H9 (cell line): ENCODE results near the gene RAD51D. TPM values are rescaled to one million over a fixed set of nuclear protein-coding genes. Genes with fewer than 3 reads are reported as not detected.

Source experiments
- DNase-seq: peaks from one replicate; pipeline ENCODE4 v3.0.0-alpha.2; 2017
- H2AFZ ChIP-seq: one replicate; pipeline ENCODE4 v1.6.1; 2013; ENCODE audit warnings: mild to moderate bottlenecking, low read length, control low read depth, moderate library complexity
- H2AK5ac ChIP-seq: 2 replicates; pipeline ENCODE4 v1.6.1; 2013; ENCODE audit warnings: low read length, control low read depth, mixed read lengths; ENCODE audit not compliant: insufficient read length
- H2BK120ac ChIP-seq: one replicate; pipeline ENCODE4 v1.6.1; 2013; ENCODE audit warnings: low read depth, mild to moderate bottlenecking, low read length, control low read depth, inconsistent platforms; ENCODE audit not compliant: poor library complexity, severe bottlenecking
- H2BK12ac ChIP-seq: 2 replicates; pipeline ENCODE4 v1.6.1; 2013; ENCODE audit warnings: low read length, control low read depth, mixed read lengths, low read depth; ENCODE audit not compliant: insufficient read length
- H2BK15ac ChIP-seq: 2 replicates; pipeline ENCODE4 v1.6.1; 2013; ENCODE audit warnings: low read depth, low read length, control low read depth
- H2BK20ac ChIP-seq: one replicate; pipeline ENCODE4 v1.6.1; 2013; ENCODE audit warnings: low read depth, mild to moderate bottlenecking, low read length, control low read depth, inconsistent platforms; ENCODE audit not compliant: poor library complexity, severe bottlenecking
- H2BK5ac ChIP-seq: 2 replicates; pipeline ENCODE4 v1.6.1; 2013; ENCODE audit warnings: low read length, control low read depth, mixed read lengths; ENCODE audit not compliant: insufficient read length
- H3K14ac ChIP-seq: 2 replicates; pipeline ENCODE4 v1.6.1; 2013; ENCODE audit warnings: low read length, control low read depth; ENCODE audit not compliant: insufficient read depth
- H3K18ac ChIP-seq: 2 replicates; pipeline ENCODE4 v1.6.1; 2013; ENCODE audit warnings: low read depth, mild to moderate bottlenecking, mixed read lengths, low read length, control low read depth; ENCODE audit not compliant: insufficient read length
- H3K23ac ChIP-seq: 2 replicates; pipeline ENCODE4 v1.6.1; 2013; ENCODE audit warnings: low read length, control low read depth, mixed read lengths, low read depth; ENCODE audit not compliant: insufficient read length
- H3K23me2 ChIP-seq: 2 replicates; pipeline ENCODE4 v1.6.1; 2013; ENCODE audit warnings: low read depth, mild to moderate bottlenecking, mixed read lengths, low read length, control low read depth; ENCODE audit not compliant: insufficient read length, poor library complexity, severe bottlenecking
- H3K27ac ChIP-seq: 2 replicates; pipeline ENCODE4 v1.5.1; 2013; ENCODE audit warnings: low read length, control low read depth, mixed read lengths, low read depth; ENCODE audit not compliant: insufficient read length
- H3K27me3 ChIP-seq: 2 replicates; pipeline ENCODE4 v1.6.1; 2013; ENCODE audit warnings: low read length, control low read depth, inconsistent platforms; ENCODE audit not compliant: insufficient read depth
- H3K4ac ChIP-seq: 2 replicates; pipeline ENCODE4 v1.6.1; 2013; ENCODE audit warnings: low read depth, mild to moderate bottlenecking, control low read depth, inconsistent platforms, low read length, moderate library complexity
- H3K4me1 ChIP-seq: 2 replicates; pipeline ENCODE4 v1.6.1; 2013; ENCODE audit warnings: low read length, control low read depth, inconsistent platforms; ENCODE audit not compliant: insufficient read depth
- H3K4me2 ChIP-seq: 2 replicates; pipeline ENCODE4 v1.6.1; 2013; ENCODE audit warnings: low read length, control low read depth, mixed read lengths; ENCODE audit not compliant: insufficient read length, insufficient read depth
- H3K56ac ChIP-seq: 2 replicates; pipeline ENCODE4 v1.6.1; 2013; ENCODE audit warnings: low read depth, mild to moderate bottlenecking, mixed read lengths, low read length, control low read depth; ENCODE audit not compliant: insufficient read length
- H3K79me1 ChIP-seq: 2 replicates; pipeline ENCODE4 v1.6.1; 2013; ENCODE audit warnings: low read depth, mild to moderate bottlenecking, moderate library complexity, low read length, control low read depth, inconsistent platforms; ENCODE audit not compliant: insufficient read depth, poor library complexity, severe bottlenecking
- H3K79me2 ChIP-seq: 2 replicates; pipeline ENCODE4 v1.6.1; 2013; ENCODE audit warnings: low read length, control low read depth, inconsistent platforms; ENCODE audit not compliant: insufficient read depth
- H3K9ac ChIP-seq: 2 replicates; pipeline ENCODE4 v1.6.1; 2013; ENCODE audit warnings: low read length, control low read depth, mixed read lengths; ENCODE audit not compliant: insufficient read length; ENCODE audit errors: extremely low read depth
- H3K9me3 ChIP-seq: one replicate; pipeline ENCODE4 v1.6.1; 2013; ENCODE audit warnings: low read depth, low read length, inconsistent platforms; ENCODE audit not compliant: control insufficient read depth
- H3T11ph ChIP-seq: one replicate; pipeline ENCODE4 v1.6.1; 2013; ENCODE audit warnings: mild to moderate bottlenecking, low read length, control low read depth, inconsistent platforms
- H4K20me1 ChIP-seq: one replicate; pipeline ENCODE4 v1.6.1; 2013; ENCODE audit not compliant: control insufficient read depth, insufficient read length, insufficient read depth
- H4K5ac ChIP-seq: 2 replicates; pipeline ENCODE4 v1.6.1; 2013; ENCODE audit warnings: low read depth, mild to moderate bottlenecking, mixed read lengths, low read length, control low read depth; ENCODE audit not compliant: insufficient read length
- H4K8ac ChIP-seq: replicated peaks from 2 replicates; pipeline ENCODE4 v1.6.1; 2013; ENCODE audit warnings: low read length, control low read depth, mixed read lengths, low read depth; ENCODE audit not compliant: insufficient read length
- H4K91ac ChIP-seq: 2 replicates; pipeline ENCODE4 v1.6.1; 2013; ENCODE audit warnings: low read depth, mild to moderate bottlenecking, moderate library complexity, mixed read lengths, low read length, control low read depth; ENCODE audit not compliant: insufficient read length
- H3K27ac Mint-ChIP-seq, 3 experiments: 2 replicates in 2 of 3; 3 replicates in 1 of 3; pipeline ENCODE4 v1.8.0; 2020 to 2021; ENCODE audit warnings: mixed read lengths in 3 of 3, mild to moderate bottlenecking in 1 of 3, moderate library complexity in 1 of 3
- H3K27me3 Mint-ChIP-seq: 2 replicates; pipeline ENCODE4 v1.8.0; 2021; ENCODE audit warnings: low read depth, mild to moderate bottlenecking, moderate library complexity, mixed read lengths
- H3K36me3 Mint-ChIP-seq, 3 experiments: 2 replicates in 2 of 3; 3 replicates in 1 of 3; pipeline ENCODE4 v1.8.0; 2020 to 2021; ENCODE audit warnings: low read depth in 3 of 3, mixed read lengths in 3 of 3; ENCODE audit not compliant: insufficient read depth in 1 of 3
- H3K4me1 Mint-ChIP-seq, 2 experiments: 2 replicates each; pipeline ENCODE4 v1.8.0; 2020; ENCODE audit warnings: mixed read lengths in 2 of 2
- H3K4me3 Mint-ChIP-seq, 2 experiments: 2 replicates in 1 of 2; 3 replicates in 1 of 2; pipeline ENCODE4 v1.8.0; 2020 to 2021; ENCODE audit warnings: mild to moderate bottlenecking in 2 of 2, mixed read lengths in 2 of 2, moderate library complexity in 1 of 2
- H3K9me3 Mint-ChIP-seq, 2 experiments: 2 replicates in 1 of 2; 3 replicates in 1 of 2; pipeline ENCODE4 v1.8.0; 2020; ENCODE audit warnings: mild to moderate bottlenecking in 2 of 2, mixed read lengths in 2 of 2, moderate library complexity in 1 of 2
- WGBS: extraction: QIAGEN DNeasy Blood & Tissue Kit; methylation state at CpG from one replicate; pipeline ENCODE4 v1.1.7; 2013; ENCODE audit warnings: missing lambda C conversion rate, low lambda C conversion rate, mixed read lengths; ENCODE audit not compliant: insufficient read length; ENCODE audit errors: extremely low coverage; 5-methylcytosine and 5-hydroxymethylcytosine counted together
- total RNA-seq: library from RNA; stranded (reverse); gene quantifications from 2 replicates; pipeline ENCODE4 v1.2.1, GENCODE V29; 2021
- TF ChIP-seq, protein P1 (sequence below): fragments of 200-600 bp; sonication (generic); conservative IDR thresholded peaks from 3 replicates; pipeline ENCODE4 v1.8.0; 2021; ENCODE audit warnings: antibody characterized with exemption, mild to moderate bottlenecking

Gene RAD51D
- total RNA-seq, 1 experiment from 2014 or later, result 15.8 TPM

DNA sequence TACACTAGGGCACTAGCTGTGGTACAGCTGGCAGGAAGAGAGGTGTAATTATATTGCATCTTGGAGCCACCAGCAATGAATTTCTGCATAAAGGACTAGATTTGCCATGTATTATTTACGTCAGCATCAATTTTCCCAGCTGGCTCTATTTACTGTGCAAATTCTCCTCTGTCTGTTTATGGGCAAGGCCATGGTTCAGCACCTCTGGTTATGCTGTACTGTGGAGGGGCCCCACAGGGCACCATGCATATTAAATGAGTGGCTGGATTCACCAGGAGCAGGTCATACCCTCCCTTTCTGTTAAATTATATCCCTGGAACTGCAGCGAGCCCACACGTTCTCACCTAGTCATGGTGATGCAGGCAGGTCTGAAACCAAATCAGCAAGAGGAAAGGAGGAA lies 19.8 kb downstream of the RAD51D start:
- no peak overlapping the region; a peak in 1 of 7 replicates for H3K27ac Mint-ChIP-seq
- no peak overlapping the region for H3K9ac ChIP-seq
- H2BK5ac ChIP-seq, result no peak overlapping the region

More for the DNA sequence above, 19.8 kb downstream of the RAD51D start:
- Histone ChIP-seq H4K20me1 (no peaks in the 10 kb centered on the region), H4K5ac (no peak overlapping the region), H3K4me1 (no peaks in the 10 kb centered on the region), H3K4ac (no peak overlapping the region), H3T11ph (no peak overlapping the region), H2BK15ac (no peak overlapping the region), H2AK5ac (no peak overlapping the region), H3K18ac (no peak overlapping the region), H3K27ac (no peak overlapping the region), H2BK12ac (no peak overlapping the region), H2AFZ (no peak overlapping the region), H3K23ac (no peak overlapping the region), H4K8ac (no peak overlapping the region), H3K79me2 (no peaks in the 10 kb centered on the region), H3K4me2 (no peak overlapping the region), H3K27me3 (no peaks in the 10 kb centered on the region), H4K91ac (no peak overlapping the region), H3K56ac (no peak overlapping the region), H3K79me1 (no peaks in the 10 kb centered on the region), H3K23me2 (no peaks in the 10 kb centered on the region), H3K9me3 (no peaks in the 10 kb centered on the region), H3K14ac (no peak overlapping the region), H2BK20ac (no peak overlapping the region), H2BK120ac (no peak overlapping the region)
- WGBS, result no CpG with 5 or more reads among the region's 3 CpGs
- no peaks in the 10 kb centered on the region for H3K27me3 Mint-ChIP-seq
- TF ChIP-seq, protein P1, sequence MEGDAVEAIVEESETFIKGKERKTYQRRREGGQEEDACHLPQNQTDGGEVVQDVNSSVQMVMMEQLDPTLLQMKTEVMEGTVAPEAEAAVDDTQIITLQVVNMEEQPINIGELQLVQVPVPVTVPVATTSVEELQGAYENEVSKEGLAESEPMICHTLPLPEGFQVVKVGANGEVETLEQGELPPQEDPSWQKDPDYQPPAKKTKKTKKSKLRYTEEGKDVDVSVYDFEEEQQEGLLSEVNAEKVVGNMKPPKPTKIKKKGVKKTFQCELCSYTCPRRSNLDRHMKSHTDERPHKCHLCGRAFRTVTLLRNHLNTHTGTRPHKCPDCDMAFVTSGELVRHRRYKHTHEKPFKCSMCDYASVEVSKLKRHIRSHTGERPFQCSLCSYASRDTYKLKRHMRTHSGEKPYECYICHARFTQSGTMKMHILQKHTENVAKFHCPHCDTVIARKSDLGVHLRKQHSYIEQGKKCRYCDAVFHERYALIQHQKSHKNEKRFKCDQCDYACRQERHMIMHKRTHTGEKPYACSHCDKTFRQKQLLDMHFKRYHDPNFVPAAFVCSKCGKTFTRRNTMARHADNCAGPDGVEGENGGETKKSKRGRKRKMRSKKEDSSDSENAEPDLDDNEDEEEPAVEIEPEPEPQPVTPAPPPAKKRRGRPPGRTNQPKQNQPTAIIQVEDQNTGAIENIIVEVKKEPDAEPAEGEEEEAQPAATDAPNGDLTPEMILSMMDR, result no peak
- DNase-seq, result no peak
- no peak overlapping the region for H3K4me3 Mint-ChIP-seq
- peaks cover 2 to 34% (median 33%) of the 10 kb centered on the region in 3 experiments; a peak in 6 of 7 replicates for H3K36me3 Mint-ChIP-seq
- H3K9me3 Mint-ChIP-seq, result no peaks in the 10 kb centered on the region
- H3K4me1 Mint-ChIP-seq, result no peaks in the 10 kb centered on the region
